DND-41 (cell line): Measurements from ENCODE around the gene AEBP2.

Experiments used
- CTCF ChIP-seq: IDR thresholded peaks from 2 replicates; pipeline ENCODE4 v1.5.1; 2012; ENCODE audit warnings: borderline replicate concordance, low read length, moderate library complexity, mild to moderate bottlenecking; ENCODE audit not compliant: poor library complexity, severe bottlenecking; ENCODE audit errors: extremely low read depth
- EZH2 ChIP-seq: IDR thresholded peaks from 3 replicates; pipeline ENCODE4 v1.6.1; 2012; ENCODE audit warnings: borderline replicate concordance, low read depth, mild to moderate bottlenecking, moderate library complexity, low read length, inconsistent platforms; ENCODE audit not compliant: severe bottlenecking

GRCh38 chr12:19436931-19437330 lies 2.4 kb upstream of the AEBP2 start:
- TF ChIP-seq CTCF: no peak
- TF ChIP-seq EZH2: no peak
